Measurements from ENCODE around the gene CHI3L2.

The CHI3L2 gene

DNA sequence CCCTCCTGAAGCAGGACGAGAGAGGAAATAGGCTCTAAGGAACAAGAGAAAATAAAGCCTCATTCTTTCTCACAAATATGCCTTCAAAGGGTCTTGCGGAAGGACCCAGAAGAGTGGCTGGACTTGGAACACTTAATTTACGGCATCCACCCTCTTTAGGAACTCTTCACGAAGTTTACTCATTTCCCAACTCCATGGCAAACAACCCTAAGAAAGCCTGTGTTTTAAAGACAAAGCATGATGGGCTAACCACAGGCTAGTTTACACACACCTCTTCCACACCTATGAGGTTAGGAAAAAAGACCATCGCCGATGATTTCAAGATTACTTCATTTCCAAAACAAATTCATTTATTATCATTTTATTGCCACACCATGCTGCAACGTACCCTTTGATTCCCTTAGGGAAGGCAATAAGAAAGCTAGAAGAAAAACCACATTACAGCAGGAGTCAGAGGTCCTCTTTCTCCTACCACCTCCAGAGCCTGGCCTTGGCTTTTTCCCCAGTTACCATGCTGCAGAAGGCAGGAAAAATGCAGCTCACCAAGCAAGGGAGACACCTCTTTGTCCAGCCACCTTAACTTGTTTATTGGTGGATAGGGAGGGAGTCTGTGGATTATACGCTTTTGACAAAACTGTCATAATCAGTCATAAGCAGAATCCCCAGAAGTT, 29.6 kb downstream of the CHI3L2 start:
- no peak for DNase-seq

DNA sequence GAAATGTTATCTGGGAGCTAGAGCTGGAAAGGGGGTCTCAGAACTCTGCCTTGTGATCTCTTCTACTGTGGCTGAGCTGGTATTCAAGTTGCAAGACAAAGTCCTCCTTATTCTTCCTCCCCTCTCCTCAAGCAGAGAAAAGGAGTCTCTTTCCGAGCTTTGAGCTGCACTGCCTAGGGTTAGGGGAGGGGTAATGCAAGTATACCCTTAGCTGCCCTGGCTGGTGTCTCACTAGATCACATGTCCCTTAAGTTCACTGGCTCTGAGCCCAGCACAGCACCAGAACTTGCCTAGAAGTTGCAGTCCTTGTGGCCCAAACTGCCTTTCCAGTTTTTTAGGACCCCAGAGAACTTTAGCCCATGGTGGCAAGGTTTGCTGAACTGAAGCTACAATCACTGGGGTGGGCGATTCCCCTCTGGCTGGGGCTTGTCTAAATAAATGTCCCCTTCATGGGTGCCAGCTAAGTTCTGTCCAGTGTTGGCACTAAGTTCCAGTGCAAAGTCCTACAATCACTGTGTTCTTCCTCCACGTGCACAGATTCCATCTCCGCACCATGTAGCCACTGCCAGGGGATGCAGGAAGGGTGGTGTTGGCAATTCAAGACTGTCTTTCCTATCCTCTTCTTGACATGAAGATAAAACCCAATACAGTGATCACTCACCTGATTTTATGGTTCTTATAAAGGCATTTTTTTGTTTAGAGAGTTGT, 40.4 kb downstream of the CHI3L2 start:
- DNase-seq = no peak

DNA sequence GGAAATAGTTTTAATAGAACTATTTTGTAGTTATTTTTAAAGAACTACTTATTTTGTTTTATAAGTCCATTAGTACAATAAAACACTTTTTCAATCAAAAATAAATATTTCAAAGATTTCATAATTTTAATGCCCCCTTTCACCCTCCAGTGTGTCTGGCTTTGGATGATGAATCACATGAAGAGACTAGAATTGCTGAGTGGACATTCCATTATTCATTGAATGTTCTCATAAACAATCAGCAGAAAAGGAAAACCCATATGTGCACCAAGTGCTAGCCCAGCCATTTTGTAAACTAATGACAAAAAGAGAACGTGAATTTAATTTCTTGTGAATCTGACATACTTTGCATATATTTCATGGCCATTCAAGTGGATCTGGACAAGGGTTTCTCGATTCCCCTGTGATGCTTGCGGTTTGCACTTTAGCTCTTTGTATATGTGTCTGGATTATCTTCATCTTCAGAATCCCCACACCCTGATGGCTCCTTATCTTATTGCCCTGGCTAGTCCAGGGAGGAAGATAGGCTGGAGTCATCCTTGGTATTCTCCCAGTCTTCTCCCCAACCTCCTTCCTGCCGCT, 42.4 kb downstream of the CHI3L2 start:
- DNase-seq = no peak

- DNase-seq = peak in 1 of 2 experiments; percentile 7
These were observed 43.4 kb downstream of the CHI3L2 start for GRCh38 chr1:111270771-111271463.

- no peak for DNase-seq
These were observed 43.9 kb downstream of the CHI3L2 start for GRCh38 chr1:111271464-111271801.

- DNase-seq = no peak
These were observed 44.6 kb downstream of the CHI3L2 start for GRCh38 chr1:111272081-111272480.

DNA sequence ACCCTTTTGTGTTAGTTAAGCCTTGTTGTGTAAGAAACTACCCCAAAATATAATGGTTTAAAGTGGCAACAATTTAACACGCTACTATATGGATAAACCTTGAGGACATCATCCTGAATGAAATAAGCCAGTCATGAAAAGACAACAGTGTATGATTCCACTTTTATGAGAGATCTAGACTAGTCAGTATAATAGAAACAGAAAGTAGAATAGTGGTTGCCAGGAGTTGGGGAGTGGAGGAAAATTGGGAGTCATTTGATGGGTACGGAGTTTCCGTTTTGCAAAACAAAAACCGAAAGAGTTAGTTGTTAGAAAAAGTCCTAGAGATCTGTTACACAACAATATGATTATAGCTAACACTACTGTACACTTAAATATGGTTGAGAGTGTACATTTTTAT, 47.1 kb downstream of the CHI3L2 start:
- DNase-seq = no peak

- no peak for DNase-seq
These were observed 47.6 kb downstream of the CHI3L2 start for GRCh38 chr1:111275079-111275478.

GRCh38 chr1:111275780-111276433, 48.4 kb downstream of the CHI3L2 start:
- no peak for DNase-seq

DNA sequence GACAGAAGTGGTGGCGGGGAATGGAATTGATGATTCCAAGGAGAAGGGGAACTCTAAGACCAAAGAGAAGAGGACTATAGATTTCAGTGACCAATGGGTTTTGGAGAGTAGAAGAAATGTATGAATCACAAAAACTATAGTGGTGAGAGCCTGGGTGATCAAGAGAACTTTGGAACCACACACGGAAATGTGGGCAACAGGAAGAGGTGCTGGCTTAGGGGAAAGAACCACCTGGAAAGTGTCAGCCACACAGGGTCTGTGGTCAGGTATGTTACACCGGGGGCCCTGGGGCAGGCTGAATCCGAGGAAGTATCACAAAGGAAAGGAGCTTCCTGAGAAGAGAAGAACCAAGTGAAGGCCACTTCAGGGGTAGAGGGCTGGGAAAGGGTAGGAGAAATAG, 51.6 kb downstream of the CHI3L2 start:
- DNase-seq = no peak

DNA sequence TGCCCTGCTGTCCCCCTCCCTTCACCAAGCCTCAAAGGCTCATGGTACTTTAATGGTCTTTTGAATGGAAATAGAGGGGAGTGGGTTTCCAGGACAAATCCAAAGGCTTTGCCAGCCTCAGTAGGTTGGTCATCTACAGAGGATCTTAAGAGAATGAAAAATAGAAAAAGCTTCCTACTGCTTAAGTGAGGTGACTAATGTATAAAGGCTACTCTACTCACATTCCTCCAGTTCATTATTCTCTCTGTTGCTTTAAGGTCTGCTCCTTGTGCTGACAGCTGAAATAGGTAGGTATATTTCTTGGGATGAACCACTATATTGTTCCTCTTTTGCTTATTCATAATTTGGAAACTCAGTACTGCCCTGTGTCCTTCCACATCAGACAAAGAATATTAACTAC, 52.8 kb downstream of the CHI3L2 start:
- no peak for DNase-seq

GRCh38 chr1:111281411-111281810, 53.9 kb downstream of the CHI3L2 start:
- no peak for DNase-seq

GRCh38 chr1:111283838-111284237, 56.3 kb downstream of the CHI3L2 start:
- DNase-seq = no peak

DNA sequence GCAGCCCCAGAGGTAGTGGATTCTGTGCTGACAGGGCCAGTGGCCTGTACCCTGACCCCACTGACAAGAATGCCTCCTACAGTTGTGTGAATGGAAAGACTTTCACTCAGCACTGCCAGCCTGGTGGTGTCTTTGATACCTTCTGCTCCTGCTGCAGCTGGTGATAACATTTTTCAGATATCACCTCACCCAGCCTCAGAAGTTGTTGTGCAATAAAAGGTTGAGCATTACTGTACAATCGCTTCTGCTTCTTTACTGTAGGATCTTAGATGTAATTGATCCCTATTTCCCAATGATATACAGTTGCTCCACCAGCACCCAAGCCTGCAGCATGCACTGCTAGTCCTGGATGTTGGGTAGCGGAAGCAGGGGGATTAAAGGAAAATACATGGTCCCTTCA, 58.4 kb downstream of the CHI3L2 start:
- DNase-seq = no peak

DNA sequence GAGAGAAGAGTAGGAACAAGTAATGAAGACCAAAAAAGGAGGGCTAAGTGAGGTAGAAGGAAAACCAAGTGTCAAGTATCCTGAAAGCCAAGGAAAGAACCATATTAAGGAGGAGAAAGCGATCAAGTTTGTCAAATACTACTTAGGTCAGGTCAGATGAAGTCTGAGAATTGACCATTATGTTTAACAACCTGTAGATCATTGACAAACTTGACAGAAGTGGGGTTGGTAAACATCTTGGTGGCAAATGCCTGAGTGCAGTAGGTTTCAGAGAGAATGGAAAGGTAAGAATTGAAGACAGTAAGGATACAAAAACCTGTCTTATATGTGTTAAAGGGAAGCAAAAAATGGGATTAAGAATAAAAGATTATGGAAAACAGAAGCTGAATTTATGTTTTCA, 59.4 kb downstream of the CHI3L2 start:
- no peak for DNase-seq

DNA sequence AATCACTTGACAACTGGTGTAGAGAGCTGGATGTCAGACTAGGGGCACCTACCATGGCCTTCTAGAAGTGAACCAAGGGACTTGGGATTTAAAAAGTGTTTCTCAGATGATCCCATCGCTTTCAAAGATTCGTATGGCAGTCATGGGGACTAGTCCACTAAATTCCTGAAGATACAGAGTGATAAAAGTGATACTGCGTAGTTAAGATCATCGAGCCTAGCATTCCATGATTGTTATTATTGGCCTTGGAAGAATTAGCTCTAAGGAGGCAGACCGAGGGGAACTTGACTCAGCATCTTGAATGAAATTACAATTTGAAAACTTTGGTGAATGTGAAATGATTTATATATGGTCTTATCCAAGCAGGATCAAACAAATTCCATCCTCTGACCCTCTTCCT, 61.9 kb downstream of the CHI3L2 start:
- no peak for DNase-seq

GRCh38 chr1:111290104-111290503, 62.6 kb downstream of the CHI3L2 start:
- no peak for DNase-seq

- DNase-seq = no peak
These were observed 63.1 kb downstream of the CHI3L2 start, which contains the start of gene CHIA for GRCh38 chr1:111290630-111291029. Gene CHIA, plus strand, starts transcription at chr1:111290851. Its CDS starts 19,617 bp downstream, at chr1:111310468.
